Measurements from ENCODE around the gene HHAT.
"Not testable (repeated sequence)": the region's sequence is repeated elsewhere in the genome, so short reads cannot be mapped to it uniquely, and the experiment has no call there.

The HHAT gene

DNA sequence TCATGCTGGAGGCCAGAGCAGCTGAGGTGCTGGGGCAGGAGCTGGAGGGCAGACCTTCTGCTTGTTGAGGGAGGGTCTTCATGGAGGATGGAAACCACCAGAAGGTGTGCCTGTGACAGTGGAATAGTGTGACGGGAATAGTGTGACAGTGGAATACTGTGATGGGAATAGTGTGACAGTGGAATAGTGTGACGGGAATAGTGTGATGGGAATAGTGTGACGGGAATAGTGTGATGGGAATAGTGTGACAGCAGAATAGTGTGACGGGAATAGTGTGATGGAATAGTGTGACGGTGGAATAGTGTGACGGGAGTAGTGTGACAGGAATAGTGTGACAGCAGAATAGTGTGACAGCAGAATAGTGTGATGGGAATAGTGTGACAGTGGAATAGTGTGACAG is 325.1 kb downstream of the HHAT start:
- peak in 1 of 4 experiments; percentile 13 for DNase-seq

DNA sequence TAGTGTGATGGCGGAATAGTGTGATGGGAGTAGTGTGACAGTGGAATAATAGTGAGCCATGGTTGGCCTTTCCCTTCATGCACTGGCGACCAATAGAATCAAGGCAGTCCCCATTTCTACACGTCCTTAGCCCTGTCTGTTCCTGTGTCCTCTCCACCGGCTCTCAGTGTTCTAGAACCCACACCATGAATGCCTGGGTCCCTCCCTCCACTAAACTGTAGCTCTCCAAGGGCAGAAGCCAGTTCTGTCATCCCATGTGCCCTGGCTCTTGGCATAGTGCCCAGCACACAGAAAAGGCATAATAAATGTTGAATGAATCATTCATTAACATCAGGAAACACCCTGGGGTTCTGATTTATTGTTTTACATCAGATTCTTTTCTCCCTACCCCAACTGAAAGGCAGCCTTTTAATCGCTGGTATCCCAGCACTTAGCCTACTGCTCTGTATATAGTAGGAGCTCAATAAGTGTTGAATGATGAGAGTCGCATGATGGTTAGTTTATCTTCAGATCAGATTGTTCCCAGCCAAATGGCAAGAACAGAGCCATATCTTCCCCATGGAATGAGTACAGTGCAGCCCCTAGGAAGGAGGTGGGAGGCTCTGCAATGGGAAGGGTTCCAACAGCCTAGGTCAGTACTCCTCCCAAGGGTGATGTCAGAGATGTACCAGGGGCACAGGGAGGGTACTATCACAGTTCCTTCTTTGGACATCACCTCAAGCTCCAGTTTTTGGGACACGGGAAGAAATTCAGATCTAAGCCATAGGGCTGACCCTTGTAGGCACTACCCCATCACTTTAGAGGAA is 325.7 kb downstream of the HHAT start:
- DNase-seq = no peak

DNA sequence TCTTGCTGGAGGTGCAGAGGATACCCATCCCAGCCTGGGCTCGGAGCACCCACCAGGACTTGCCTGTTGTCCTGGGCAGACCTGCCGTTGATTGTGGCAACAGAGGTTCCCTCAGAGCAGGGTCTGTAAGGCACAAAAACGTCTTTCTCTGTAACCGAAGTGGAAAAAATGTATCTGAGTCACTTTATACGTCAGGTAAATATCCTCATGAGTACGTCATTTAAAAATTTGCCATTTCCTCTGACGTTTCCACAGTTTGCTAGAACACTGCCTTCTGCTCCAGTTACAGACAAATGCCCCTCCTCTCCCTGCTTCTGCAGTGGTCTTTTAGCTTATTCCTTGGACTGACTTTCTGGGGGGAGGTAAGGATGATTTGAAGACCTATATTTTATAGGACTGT is 326.8 kb downstream of the HHAT start:
- no peak for DNase-seq

DNA sequence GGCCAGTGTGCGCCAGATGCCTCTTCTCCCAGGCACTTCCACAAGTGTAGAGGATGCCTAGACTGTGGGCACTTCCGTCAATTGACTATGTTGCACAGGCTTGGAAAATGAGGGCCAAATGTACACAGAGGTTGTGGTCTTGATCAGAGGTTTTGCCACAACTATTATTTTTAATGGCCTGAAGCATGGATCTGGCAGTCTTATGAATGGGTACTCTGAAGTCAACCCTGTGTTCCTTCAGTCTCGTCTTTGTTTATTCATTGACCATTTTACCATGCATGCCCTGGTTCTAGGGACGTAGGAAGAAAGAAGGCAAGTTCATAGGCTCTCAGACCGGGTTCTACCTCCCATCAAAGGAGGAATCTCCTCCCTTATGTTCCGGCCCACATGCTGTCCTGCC is 329.1 kb downstream of the HHAT start:
- DNase-seq = no peak

DNA sequence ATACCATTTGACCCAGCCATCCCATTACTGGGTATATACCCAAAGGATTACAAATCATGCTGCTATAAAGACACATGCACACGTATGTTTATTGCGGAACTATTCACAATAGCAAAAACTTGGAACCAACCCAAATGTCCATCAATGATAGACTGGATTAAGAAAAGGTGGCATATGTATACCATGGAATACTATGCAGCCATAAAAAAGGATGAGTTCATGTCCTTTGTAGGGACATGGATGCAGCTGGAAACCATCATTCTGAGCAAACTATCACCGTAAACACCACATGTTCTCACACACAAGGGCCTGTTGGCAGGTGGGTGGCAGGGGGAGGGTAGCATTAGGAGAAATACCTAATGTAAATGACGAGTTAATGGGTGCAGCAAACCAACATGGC is 332.8 kb downstream of the HHAT start:
- DNase-seq = not testable (repeated sequence)

DNA sequence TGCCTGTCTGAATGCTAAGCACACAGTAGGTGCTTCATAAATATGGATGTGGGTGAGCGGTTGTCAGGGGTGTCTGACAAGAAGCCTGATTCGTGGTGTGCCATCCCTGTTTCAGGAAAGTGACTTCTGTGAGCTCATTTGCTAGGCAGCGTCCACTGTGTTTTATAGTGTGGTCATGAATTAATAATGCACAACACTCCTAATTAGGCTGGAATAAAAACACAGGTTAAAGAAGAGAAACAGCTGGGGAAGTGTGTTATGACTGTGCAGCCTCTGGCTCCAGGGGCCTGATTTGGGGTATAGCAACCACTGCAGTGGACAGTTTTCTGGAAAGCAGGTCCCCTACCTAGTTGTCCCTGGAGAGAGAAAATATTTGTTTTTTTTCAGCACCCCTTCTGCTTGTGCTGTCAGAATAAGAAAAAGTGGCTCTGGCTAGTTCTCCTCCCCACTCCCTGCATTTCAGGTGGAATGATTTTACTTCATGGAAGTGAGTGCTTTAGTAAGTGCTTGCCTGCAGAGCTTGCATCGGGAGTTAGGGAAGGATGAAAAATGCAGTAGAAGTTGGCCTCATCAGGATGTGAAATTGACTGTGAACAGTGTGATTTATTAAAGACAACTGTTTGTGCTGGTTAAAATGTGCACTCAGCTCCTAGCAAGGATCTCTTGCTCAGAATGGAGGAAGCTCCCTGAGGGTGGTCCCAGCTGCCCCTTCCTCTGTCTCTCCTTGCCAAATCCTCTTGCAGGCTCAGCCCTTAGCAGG is 333.8 kb downstream of the HHAT start:
- no peak for DNase-seq

DNA sequence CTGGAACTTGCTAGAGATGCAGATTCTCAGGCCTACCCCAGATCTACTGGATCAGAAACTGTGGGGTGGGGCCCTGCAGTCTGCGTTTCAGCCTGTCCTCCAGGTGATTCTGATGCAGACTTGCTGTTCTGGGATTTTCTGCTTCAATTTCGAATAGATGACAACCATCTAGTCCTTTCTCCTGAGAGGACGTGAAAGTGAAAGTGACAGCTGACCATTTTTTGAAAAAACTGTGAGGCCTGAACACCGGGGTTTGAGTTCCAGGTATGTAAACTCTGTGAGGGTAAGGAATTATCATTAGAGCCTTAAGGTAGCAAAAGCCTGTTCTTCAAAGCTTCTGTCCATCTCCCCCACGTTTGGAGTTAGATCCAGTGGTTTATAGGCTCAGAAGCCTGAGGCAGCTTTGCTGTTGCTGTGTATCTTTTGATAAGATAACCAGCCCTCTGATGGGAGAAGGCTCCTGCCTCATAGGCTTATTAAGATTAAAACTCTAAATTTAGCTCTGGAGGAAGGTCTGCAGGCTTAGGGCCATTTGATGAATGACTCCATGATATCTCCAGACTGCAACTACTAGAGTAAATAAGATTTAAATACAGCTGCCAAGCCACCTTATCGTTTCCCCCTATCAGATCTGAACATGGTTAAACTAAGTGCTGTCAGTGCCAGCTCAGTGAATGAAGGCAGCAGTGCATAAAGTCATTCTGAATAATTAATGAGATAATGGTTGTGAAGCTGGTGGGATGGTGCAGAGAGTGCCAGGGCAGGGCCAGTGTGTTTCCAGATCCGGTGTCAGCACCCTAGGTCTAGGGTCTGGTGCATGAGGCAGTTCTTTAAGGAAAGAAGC is 335.2 kb downstream of the HHAT start:
- no peak for DNase-seq

DNA sequence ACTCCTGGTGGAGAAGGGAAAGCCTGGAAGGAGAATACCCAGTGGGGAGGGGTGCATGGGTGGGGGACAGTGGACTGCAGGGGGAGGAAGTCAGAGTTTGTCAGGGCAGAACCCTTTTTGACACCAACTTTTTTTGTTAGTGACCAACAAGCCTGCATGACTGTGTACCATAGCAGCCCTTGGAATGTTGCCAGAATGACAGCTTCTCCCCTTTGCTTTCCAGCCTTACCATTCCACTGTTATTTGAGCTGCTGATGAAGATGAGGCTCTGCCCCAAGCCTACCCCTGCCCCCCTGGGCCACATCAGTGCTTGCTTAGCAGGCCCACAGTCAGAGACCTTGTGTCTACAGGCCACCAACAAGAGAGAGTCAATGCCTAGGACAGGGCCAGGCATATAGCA is 341.2 kb downstream of the HHAT start:
- no peak for DNase-seq

DNA sequence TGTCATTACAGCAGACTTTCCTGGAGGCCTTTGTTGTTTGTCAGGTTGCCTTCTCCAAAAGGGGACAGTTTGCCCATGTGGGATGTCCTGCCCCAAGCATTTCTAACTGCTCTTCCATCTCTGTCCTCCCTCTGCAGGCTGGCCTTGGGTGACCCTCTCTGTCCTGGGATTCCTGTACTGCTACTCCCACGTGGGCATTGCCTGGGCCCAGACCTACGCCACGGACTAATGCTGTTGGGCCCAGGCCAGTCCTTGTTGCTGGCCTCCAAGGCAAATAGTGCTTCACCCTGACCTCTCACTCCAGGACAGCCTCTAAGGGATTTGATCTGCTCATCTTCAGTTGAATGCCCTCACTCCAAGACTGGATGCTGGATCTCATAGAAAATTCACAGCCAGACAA is 345.4 kb downstream of the HHAT start:
- no peak for DNase-seq

DNA sequence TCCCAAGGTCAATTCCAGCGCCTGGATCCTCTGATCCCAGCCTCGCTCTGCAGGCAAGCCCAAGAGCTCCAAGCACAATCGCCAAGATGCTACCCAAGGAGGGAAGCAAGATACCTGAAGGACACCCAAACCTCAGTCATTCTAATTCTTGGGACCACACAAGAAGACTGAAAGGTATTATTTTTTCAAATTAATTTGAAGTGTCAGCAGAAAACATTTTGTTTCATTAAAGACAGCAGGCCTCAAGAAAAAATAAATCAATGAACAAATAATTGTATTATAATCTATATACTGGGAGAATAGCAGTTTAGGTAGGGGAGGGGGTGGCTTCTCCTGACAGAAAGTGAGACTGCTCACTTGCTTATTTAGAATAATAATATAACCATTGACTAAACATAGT is 347.8 kb downstream of the HHAT start:
- DNase-seq = no peak

DNA sequence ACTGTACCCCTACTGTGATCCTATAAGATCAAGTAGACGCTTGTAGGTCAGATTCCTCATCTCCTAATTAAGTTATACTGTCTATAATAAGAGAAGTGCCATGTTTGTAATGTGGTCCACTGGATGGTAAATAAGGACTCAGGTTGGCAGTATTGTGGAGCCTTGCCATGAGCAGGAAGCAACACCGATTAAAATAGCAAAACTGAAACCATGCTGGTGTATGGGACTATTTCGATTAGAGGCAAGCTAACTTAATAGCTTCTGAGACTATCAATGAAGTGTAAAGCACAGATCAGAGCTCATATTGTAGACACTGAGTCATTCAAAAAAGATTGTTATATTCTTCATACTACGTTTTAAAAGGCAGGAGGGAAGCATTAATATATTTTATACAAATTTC is 348.8 kb downstream of the HHAT start:
- no peak for DNase-seq

DNA sequence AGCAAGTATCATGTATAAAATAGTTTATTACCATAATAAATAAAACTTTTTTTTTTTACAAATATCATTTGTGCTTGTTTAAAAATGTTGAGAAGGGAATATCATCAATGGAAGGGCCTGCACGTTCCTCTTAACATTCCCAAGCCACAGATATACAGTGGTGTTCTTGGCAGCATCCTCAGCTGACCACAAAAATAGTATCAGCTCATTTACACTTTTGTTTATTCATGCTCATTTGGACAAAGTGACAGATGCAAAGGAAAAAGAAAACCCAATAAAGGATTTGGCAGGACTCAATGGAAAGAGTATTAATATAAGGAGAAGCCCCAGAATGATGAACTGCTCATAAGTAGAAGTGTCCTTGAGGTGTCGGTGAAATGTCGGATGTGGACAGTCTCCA is 349.6 kb downstream of the HHAT start:
- no peak for DNase-seq

DNA sequence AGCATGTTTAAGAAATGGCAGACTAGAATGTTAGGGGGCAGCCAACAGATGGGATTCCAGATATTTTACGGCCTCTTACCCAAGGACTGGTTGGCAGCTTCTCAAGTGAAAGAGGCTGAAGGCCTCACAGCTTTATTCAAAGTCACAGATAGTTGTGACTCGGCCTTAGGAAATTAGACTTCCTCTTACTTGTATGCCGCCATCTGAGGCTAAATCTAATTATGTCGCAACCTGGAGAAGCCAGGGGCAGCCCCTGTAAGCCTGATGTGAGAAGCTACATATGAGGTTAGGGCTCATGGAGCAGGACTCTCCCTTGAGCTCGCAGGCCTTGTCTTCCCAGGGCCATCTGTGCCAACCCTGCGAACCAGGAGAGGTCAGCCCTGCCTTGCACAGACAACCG is 352.5 kb downstream of the HHAT start:
- peak; percentile 21 to 61 (median 57) for DNase-seq

DNA sequence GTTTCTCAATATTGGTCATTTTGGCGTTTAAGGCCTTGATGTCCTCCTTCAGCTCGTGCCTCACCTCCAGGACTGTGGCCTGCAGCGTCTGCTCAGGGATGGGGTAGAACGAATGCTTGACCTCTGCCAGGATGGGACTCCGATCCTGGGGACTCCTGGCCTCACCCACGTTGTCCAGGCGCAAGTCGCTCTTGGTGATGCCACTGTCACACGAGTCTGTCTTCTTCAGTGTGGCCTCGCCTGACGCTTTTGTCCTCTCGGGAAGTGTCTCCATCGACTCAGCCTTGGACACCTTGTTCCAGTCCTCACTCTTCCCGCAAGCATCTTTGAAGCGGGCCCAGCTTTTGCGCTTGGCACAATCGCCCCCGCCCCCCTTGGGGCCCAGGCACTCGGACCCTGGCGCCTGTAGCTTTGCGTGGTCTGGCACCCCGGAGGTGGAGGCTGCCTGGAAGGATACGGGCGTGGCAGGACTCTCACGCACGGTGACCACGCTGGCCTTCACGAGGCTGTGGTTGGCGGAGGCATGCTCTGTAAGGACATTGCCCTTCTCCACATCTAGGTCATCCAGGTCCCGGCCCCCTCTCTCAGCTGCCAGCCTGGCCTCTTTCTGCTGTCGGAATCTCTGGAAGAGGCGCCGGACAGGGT is 354.8 kb downstream of the HHAT start:
- no peak for DNase-seq

DNA sequence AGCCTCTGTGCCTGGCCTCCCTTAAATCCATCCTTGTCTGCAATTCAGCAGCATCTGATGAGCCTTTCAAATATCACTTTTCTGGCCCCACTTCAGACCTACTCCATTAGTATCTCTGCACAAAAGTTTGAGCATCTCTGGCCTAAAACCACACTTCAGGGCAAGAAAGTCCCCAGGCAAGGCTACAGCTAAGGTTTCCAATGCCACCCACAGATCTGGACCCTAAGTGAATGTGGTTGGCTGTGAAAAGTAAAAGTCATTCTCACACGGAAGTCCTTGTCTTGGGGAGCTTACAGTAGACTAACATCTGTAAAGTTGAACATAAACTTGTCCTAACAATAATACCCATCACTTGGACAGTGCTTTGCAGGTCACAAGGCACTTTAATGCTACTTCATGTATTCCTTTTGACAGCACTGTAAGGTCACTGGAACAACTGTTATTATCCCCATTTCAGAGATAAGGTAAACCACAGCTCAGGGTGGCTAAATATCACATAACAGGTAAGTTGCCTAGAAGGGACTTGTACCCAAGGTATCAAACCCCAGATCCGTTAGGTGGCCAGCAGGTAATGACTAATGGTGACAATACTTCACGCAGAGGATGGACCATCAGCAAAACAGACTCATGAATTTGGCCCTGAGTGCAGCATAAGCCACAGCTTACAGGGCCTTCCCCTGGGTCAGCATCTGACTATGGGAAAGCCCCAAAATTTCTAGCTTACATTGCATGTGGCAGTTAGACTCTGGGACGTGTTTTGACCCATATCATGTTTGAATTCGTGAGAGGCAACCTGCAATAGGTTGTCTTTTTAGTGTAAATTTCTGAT is 356.0 kb downstream of the HHAT start:
- DNase-seq = no peak

DNA sequence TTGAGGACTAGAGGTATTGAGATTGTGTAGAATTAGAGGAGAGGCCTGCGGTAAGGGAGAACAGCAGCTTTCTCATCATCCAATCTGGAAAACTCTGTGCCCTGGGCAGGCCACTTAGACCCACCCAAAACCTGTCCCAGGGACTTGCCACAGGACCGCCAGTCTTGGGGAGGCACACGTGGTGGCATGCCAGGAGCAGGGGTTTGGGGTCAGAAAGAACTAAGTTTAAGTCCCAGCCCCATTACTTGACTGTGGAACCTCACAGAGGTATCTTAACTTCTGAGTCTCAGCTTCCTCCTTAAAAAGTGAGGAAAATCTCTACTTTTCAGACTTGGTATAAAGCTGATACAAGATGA is 356.6 kb downstream of the HHAT start:
- no peak for DNase-seq

DNA sequence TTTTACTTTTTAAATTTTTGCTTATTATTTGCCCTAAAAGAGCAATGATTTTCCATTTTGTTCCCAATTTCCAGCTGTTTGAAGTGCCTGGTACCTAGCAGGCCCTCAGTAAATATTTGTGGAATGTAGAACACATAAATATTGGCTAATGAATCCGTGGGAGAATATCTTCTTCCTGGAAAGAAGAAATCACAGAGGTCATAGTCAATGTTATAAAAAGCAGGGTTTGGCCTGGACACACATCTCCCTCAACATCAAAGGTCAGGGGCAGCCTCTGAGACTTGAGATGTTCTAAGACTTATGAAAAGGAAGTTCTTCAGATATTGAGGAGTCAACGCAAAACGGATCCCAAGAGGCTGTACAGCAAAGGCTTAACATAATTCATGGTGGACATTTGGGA is 358.1 kb downstream of the HHAT start:
- DNase-seq = peak in 1 of 4 experiments; percentile 10

DNA sequence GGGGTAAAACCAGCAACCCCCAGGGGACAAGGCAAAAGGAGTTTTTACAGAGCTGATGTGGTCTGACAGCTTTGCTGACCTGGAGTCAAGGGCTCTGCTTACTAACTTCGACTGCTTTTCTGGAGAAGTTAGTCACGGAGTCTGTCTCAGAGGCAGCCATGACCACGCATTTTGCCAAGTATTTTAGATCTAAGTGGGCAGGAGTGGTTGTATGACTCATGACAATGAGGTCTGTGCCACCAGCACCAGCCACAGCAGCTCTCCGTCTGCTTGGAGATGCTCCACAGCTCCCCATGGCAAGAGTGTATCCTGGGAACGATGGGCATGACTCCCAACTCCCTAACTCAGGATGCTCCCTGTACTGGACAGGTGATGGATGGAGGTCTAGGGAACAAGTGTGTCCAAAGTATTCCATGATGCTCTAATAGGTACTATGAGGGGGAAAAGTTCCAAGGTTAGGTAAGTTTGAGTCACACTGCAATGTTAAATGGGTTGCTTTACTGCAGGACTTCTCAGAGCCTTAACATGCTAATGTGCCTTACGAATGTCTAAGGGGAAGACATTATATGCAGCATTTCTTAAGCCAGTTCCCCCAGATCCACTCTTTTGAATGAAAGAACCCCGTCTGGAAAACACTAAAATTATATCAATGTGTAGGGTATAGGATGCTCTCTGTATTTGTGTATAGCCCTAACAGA is 359.0 kb downstream of the HHAT start:
- peak in 3 of 4 experiments; percentile 5 to 14 (median 9) for DNase-seq

DNA sequence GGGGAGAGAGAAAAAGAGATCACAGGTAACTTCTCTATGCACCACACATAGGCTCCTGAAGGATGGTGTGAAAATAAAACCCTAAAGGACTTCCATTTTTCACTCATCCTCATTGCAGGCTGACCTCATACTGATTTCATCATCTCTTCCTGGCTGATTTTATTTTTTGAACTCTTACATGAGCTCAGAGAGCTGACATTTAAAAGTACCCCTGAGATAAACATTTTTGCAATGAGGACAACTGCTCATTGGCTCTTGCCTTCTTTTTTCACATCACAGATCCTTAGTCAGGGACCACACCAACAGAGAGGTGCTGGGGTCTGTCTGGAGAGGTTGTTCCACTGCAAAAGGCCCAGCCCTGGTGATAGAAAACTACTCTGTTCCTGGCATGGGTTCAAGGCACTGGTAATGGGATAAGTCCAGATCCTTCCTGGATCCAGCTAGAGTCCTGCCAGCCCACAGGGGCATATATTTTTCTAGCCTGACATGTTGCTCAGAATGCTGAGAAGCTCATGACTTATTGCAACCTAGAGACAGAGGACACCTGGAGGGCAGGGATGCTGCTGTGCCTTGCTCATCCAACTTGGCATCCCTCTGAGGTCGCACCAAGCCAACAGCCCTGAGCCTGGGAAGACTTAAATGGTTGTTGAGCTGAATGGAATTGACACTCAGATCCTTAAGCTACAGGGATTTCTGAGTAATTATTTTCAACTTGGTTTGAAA is 360.0 kb downstream of the HHAT start:
- DNase-seq = peak; percentile 6 to 37 (median 22)

DNA sequence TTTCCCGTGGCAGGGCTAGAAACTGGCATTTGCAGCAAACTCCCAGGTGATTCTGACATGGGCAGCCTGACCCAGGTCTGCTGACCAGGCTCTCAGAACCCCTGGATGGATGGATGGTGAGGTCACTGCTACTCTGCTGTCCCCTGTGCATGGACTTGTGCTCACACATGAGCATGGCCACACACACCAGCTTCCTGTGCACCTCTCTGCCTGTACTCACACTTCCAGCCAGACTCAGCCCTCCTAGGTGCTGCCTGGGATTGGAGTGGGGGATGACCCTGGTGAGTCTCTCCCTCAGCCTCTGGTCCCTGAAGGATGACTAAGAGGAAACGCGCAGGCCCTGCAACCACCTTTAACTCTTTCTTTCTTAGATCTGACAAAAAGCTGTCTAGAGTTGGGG is 361.1 kb downstream of the HHAT start:
- no peak for DNase-seq

DNA sequence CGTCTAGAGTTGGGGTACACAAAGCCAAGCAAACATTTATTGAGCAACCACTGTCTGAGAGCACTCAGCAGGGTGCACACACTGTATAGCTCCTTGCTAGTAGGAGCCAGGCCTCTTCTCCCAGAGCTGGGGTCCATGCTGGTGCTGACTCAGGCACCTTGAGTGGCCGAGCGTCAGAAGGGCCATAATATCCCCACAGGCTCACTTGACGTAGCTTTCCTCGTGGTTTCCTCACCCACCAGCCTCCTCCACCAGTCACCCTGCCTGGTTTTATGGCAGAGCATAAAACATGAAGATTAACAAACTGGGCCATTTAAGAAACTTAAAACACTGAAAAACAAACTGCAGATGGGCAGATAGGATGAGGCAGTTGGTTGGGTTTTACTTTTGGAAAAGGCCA is 361.5 kb downstream of the HHAT start:
- DNase-seq = no peak
